22Rv1 (cell line): ENCODE measurements around the gene NBEA.

ENCODE experiments used
- ZFX ChIP-seq: fragments of 450-650 bp; IDR thresholded peaks from 2 replicates; pipeline ENCODE4 v1.6.1; 2017; ENCODE audit warnings: antibody characterized with exemption, borderline replicate concordance
- TF ChIP-seq, protein P1 (sequence below): fragments of 450-650 bp; IDR thresholded peaks from 2 replicates; pipeline ENCODE4 v1.5.1; 2017; ENCODE audit warnings: mild to moderate bottlenecking

DNA sequence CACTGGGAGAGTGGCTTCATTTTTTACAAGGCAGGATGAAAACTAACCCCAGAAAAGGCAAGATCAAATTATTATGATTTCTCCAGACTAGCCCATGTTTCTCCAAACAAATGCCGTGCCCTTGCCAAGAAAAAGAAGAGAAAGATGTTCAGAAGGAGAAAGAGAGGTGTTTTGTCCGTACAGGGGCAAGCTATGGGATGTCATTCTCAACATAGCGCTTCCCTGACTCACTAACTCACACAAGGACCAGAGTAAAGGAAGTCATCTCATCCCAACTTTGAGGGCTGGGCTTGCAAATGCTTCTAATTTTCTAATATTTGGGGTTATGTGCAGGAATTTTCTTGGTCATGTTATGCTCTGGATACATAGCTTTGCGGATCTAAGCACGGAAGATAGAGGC, 758.6 kb downstream of the NBEA start:
- TF ChIP-seq, protein P1, sequence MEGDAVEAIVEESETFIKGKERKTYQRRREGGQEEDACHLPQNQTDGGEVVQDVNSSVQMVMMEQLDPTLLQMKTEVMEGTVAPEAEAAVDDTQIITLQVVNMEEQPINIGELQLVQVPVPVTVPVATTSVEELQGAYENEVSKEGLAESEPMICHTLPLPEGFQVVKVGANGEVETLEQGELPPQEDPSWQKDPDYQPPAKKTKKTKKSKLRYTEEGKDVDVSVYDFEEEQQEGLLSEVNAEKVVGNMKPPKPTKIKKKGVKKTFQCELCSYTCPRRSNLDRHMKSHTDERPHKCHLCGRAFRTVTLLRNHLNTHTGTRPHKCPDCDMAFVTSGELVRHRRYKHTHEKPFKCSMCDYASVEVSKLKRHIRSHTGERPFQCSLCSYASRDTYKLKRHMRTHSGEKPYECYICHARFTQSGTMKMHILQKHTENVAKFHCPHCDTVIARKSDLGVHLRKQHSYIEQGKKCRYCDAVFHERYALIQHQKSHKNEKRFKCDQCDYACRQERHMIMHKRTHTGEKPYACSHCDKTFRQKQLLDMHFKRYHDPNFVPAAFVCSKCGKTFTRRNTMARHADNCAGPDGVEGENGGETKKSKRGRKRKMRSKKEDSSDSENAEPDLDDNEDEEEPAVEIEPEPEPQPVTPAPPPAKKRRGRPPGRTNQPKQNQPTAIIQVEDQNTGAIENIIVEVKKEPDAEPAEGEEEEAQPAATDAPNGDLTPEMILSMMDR: no peak
- no peak for TF ChIP-seq ZFX
